Esophagus muscularis mucosa (tissue), 3 donors: ENCODE measurements around the gene NDRG2.

ENCODE experiments used
- POLR2A ChIP-seq: fragments of 450-650 bp; IDR thresholded peaks from one replicate; pipeline ENCODE4 v1.6.1; 2017; ENCODE audit warnings: antibody characterized with exemption, moderate library complexity, mild to moderate bottlenecking, low read depth
- POLR2AphosphoS5 ChIP-seq, 2 donors: sonication (generic); formaldehyde crosslinking; IDR thresholded peaks; one replicate each; pipeline ENCODE4 v1.6.1; 2017; ENCODE audit warnings: antibody characterized with exemption in 2 of 2
- TF ChIP-seq, protein P1 (sequence below), 3 experiments: fragments of 200-600 bp in 2 of 3; fragments of 450-650 bp in 1 of 3; sonication (generic) in 2 of 3; IDR thresholded peaks; one replicate each; pipeline ENCODE4 v1.5.1; 2017 to 2019; ENCODE audit warnings: antibody characterized with exemption in 3 of 3, mild to moderate bottlenecking in 2 of 3, moderate library complexity in 1 of 3

DNA sequence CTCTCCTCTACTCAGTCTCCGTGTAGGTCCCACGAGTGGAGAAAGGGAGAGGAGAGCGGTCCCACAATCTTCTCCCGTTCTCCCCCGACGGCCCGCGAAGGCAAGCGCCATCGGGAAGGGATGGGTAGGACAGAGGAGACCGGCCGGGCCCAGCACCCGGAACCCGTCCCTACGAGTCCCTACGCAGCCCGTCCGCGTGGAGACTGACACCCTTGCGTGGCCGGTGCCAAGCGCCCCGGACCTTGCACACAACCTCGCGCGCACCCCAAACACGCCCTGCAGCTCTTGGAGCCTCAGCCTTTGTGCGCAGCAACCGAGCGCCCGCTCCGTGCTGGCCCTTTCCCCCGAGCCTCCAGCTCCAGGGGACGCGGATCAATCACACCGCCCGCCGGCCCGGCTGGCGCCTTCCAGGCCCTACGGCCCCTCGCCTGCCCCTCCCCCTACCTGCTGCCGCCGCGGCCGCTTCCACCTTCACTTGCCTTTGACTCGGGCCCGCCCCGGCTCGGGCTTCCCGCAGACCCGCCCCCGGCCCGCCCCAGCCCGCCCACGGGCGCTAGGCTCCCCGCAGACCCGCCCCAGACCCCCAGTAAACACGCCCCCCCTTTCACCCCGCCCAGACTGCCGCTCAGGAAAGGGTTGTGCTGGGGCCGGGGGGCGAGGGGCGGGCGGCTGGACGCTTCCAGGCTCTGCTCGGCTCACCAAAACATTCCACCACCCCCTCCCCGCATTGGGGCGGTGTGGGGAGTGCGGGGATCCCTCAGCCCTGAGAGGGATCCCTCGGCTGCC, at the start of gene NDRG2:
- TF ChIP-seq, protein P1, sequence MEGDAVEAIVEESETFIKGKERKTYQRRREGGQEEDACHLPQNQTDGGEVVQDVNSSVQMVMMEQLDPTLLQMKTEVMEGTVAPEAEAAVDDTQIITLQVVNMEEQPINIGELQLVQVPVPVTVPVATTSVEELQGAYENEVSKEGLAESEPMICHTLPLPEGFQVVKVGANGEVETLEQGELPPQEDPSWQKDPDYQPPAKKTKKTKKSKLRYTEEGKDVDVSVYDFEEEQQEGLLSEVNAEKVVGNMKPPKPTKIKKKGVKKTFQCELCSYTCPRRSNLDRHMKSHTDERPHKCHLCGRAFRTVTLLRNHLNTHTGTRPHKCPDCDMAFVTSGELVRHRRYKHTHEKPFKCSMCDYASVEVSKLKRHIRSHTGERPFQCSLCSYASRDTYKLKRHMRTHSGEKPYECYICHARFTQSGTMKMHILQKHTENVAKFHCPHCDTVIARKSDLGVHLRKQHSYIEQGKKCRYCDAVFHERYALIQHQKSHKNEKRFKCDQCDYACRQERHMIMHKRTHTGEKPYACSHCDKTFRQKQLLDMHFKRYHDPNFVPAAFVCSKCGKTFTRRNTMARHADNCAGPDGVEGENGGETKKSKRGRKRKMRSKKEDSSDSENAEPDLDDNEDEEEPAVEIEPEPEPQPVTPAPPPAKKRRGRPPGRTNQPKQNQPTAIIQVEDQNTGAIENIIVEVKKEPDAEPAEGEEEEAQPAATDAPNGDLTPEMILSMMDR (IDR thresholded peaks at IDR 0.05), result no peak
- no peak for TF ChIP-seq POLR2A
- TF ChIP-seq POLR2AphosphoS5 (IDR thresholded peaks at IDR 0.05), result peak; percentile 51 to 68
